ENCODE data around the gene PLVAP.
A peak's percentile ranks its signal among the peaks of the same experiment; 100 is the strongest.

The PLVAP gene

GRCh38 chr19:17406046-17406886, 29.1 kb upstream of the PLVAP start:
- no peak overlapping the region for H3K4me3 ChIP-seq (ENCODE audit: low read depth, low read length)
- peak; percentile 45 for DNase-seq (ENCODE audit: low read depth)
- TF ChIP-seq CTCF (conservative IDR thresholded peaks at IDR 0.05; ENCODE audit: low read depth, low read length) = no peak

- H3K4me3 ChIP-seq (ENCODE audit: low read depth, low read length) = no peak within 1 kb of the TSS
- DNase-seq (ENCODE audit: low read depth) = peak; percentile 76
- TF ChIP-seq CTCF (conservative IDR thresholded peaks at IDR 0.05; ENCODE audit: low read depth, low read length) = no peak
These were observed 28.3 kb upstream of the PLVAP start, which contains the start of gene BST2 for GRCh38 chr19:17405250-17406045. TSS of gene BST2 (minus strand) at chr19:17405630. CDS start at chr19:17405575, 55 bp downstream.

GRCh38 chr19:17404621-17405249, 27.6 kb upstream of the PLVAP start:
- no peak for TF ChIP-seq CTCF (conservative IDR thresholded peaks at IDR 0.05; ENCODE audit: low read depth, low read length)
- no peak for DNase-seq (ENCODE audit: low read depth)
- H3K4me3 ChIP-seq (ENCODE audit: low read depth, low read length) = no peak overlapping the region

GRCh38 chr19:17404015-17404414, 26.9 kb upstream of the PLVAP start:
- DNase-seq (ENCODE audit: low read depth) = no peak
- no peak for TF ChIP-seq CTCF (conservative IDR thresholded peaks at IDR 0.05; ENCODE audit: low read depth, low read length)
- H3K4me3 ChIP-seq (ENCODE audit: low read depth, low read length) = no peak overlapping the region

GRCh38 chr19:17402982-17403855, 26.1 kb upstream of the PLVAP start:
- TF ChIP-seq CTCF (conservative IDR thresholded peaks at IDR 0.05; ENCODE audit: low read depth, low read length) = no peak
- DNase-seq (ENCODE audit: low read depth) = peak; percentile 46

GRCh38 chr19:17401628-17402027, 24.5 kb upstream of the PLVAP start:
- no peak overlapping the region for H3K4me3 ChIP-seq (ENCODE audit: low read depth, low read length)
- DNase-seq (ENCODE audit: low read depth) = no peak
- TF ChIP-seq CTCF (conservative IDR thresholded peaks at IDR 0.05; ENCODE audit: low read depth, low read length) = no peak

More at GRCh38 chr19:17402982-17403855, 26.1 kb upstream of the PLVAP start:
- peak overlapping the region; percentile 28 for H3K4me3 ChIP-seq (ENCODE audit: low read depth, low read length)
